NCI-H1436 treated with DMSO at 0.1 percent for 48 hours (cell line): Measurements from ENCODE around the gene BLTP3A.
"Not testable (repeated sequence)": the region's sequence is repeated elsewhere in the genome, so short reads cannot be mapped to it uniquely, and the experiment has no call there.

Source experiments
- DNase-seq: peaks from one replicate; lab custom pipeline; 2025; lab: John Stamatoyannopoulos, UW

Gene BLTP3A, protein sequence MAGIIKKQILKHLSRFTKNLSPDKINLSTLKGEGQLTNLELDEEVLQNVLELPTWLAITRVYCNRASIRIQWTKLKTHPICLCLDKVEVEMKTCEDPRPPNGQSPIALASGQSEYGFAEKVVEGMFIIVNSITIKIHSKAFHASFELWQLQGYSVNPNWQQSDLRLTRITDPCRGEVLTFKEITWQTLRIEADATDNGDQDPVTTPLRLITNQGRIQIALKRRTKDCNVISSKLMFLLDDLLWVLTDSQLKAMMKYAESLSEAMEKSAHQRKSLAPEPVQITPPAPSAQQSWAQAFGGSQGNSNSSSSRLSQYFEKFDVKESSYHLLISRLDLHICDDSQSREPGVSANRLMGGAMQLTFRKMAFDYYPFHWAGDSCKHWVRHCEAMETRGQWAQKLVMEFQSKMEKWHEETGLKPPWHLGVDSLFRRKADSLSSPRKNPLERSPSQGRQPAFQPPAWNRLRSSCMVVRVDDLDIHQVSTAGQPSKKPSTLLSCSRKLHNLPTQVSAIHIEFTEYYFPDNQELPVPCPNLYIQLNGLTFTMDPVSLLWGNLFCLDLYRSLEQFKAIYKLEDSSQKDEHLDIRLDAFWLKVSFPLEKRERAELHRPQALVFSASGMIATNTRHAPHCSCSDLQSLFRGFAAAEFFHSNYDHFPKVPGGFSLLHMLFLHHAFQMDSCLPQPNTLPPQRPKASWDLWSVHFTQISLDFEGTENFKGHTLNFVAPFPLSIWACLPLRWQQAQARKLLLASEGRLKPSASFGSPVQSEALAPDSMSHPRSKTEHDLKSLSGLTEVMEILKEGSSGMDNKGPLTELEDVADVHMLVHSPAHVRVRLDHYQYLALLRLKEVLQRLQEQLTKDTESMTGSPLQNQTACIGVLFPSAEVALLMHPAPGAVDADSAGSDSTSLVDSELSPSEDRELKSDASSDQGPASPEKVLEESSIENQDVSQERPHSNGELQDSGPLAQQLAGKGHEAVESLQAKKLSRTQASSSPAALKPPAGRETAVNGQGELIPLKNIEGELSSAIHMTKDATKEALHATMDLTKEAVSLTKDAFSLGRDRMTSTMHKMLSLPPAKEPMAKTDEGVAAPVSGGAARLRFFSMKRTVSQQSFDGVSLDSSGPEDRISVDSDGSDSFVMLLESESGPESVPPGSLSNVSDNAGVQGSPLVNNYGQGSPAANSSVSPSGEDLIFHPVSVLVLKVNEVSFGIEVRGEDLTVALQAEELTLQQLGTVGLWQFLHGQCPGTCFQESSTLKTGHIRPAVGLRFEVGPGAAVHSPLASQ (N-terminal part only)

DNA sequence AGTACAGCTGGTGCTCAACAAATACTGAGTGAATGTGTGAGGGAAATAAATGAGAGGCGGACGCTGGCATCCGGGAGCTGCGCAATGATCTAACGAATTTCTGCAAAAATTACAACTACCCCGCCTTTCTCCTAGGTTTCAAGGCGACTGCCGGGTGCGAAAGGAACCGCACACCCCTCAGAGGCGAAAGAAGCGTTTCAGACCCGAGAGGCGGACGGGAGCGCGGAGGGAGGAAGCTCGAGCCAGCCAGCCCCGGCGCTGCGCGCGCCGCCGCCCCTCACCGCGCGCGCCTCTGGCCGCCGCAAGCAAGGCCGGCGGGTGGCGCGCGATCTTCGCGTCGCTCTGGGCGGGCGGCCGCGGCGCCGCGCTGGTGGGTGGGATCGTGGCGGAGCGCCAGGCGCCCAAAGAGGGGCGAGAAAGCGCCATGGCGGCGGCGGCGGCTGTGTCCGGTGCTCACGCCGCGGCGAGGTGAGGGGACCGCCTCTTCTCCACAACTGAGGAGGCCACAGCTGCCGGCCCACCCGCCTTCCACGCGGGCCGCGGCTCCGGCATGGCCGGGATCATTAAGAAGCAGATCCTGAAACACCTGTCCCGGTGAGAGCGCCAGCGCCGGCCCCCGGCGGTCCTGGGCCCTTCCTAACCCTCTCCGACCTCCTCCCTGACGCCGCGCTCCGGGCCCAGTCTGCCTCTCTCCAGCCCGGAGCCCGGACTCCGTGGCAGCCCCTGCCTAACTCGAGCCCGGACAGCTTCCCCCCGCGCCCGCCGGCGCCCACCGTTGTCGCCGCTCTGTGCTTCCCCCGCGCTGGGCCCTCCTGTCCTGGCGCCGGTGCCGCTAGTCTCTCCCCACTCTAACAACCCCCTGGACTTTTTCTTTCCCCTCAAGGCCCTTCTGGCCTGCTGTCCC is at the start of gene BLTP3A:
Gene BLTP3A (plus strand): TSS at position 383 of the 904 bp plus-strand sequence. CDS start 168 bp downstream, at position 551.
- no peak for DNase-seq

DNA sequence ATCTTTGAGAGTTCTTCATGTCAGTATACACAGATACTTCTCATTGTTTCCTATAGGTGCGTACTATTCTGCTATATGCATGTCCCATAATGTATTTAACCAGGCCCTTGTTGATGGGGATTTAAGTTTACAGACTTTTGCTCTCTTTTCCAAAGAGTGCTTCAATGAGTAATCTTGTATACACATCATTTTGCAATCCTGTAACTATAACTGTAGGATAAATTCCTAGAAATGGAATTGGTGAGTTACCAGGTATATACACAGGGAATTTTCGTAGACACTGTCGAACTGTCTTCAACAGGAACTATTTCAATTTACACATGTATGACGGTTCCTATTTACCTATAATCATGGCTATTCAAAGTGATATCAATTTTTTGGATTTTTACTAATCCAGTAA is 49.8 kb upstream of the BLTP3A start:
- DNase-seq = no peak

DNA sequence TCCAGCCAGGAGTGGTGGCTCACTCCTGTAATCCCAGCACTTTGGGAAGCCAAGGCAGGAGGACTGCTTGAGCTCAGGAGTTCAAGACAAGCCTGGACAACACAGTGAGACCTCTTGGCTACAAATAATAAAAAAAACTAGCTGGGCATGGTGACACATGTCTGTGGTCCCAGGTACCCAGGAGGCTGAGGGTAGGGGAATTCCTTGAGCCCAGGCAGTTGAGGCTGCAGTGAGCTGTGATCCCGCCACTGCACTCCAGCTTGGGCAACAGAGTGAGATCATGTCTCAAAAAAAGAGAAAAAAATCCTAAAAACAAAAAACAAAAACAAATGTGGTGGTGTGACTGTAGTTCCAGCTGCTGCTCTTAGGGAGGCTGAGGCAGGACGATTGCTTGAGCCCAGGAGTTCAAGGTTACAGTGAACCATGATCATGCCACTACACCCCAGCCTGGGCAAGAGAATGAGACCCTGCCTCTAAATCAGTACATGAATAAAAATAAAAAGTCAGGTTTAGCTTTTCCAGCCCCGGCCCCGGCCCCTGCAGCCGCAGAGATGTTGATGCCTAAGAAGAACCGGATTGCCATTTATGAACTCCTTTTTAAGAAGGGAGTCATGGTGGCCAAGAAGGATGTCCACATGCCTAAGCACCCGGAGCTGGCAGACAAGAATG is 48.1 kb upstream of the BLTP3A start:
- no peak for DNase-seq

DNA sequence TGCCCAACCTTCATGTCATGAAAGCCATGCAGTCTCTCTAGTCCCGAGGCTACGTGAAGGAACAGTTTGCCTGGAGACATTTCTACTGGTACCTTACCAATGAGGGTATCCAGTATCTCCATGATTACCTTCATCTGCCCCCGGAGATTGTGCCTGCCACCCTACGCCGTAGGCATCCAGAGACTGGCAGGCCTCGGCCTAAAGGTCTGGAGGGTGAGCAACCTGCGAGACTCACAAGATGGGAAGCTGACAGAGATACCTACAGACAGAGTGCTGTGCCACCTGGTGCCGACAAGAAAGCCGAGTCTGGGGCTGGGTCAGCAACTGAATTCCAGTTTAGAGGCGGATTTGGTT is 47.6 kb upstream of the BLTP3A start:
- not testable (repeated sequence) for DNase-seq

DNA sequence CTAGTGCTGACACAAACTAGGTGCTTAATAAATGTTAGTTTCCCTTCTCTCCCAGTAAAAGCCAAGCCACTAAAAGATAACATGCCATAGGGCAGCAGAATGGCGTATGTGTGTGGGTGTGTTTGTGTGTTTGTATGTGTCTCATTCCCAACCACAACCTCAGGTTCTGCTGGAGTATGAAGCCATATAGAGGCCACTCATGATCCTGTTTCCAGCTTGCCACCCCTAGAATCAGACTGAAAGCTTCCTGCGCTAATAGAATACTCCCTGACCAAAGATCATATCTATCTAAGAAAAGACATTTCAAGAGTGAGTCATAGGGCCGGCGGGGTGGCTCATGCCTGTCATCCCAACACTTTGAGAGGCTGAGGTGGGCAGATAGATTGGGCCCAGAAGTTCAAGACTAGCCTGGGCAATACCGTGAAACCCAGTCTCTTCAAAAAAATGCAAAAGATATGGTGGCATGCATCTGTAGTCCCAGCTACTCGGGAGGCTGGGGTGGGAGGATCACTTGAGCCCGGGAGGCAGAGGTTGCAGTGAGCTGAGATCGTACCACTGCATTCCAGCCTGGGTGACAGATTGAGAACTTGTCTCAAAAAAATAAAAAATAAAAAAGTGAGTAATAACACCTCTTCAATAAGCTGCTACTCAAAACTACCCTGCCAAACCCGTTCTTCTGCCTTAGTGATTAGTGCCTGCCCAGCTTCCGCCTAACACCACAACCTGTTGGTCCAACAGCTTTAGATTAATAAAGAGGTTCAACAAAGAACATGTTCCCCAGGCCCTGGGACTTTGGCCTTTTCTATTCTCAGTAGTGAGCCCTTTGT is 46.4 kb upstream of the BLTP3A start:
- DNase-seq = no peak

DNA sequence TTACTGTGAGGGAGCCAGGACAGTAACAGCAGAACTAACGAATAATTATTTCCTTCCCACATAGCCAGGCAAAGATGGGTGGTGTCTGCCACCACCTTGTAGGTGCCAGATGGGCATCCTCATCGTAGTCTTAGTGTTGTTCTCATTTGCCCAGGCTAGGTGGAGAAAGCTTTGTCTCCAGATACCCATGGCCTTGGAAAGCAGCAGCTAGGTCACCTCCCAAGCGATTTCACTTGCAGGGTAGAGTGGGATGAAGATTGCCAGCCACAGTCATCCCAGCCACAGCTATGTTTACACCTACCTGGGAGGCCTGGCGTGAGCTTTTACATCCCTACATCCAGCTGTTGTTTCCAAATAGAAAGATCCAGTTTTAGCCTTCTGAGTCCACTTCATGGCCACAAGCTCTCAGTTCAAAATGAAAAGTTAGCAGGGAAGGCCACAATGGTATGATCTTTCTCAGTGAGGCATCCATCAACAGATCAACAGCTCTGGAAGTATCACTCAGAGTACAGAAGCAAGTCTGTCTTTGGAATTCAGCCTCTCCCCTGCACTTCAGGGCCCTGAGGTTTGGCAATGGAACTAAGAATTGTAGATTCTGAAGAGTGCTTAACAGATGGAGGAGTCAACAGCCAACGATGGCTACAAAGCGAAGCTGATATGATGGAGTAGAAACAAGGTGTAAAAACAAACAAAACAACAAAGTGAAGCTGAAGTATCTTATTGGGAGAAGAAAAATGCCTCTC is 45.6 kb upstream of the BLTP3A start:
- no peak for DNase-seq

DNA sequence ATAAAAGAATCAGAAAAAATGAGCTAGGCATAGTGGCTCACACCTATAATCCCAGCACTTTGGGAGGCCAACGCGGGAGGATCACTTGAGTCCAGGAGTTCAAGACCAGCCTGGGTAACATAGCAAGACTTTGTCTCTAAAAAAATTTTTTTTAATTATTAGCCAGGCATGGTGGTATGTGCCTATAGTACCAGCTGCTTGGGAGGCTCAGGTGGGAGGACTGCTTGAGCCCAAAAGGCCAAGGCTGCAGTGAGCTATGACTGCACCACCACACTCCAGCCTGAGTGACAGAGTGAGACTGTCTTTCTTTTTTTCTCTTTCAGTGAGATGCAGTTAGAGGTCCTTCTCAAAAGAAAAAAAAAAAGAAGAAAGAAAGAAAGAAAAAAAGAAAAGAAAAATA is 43.1 kb upstream of the BLTP3A start:
- DNase-seq = no peak

DNA sequence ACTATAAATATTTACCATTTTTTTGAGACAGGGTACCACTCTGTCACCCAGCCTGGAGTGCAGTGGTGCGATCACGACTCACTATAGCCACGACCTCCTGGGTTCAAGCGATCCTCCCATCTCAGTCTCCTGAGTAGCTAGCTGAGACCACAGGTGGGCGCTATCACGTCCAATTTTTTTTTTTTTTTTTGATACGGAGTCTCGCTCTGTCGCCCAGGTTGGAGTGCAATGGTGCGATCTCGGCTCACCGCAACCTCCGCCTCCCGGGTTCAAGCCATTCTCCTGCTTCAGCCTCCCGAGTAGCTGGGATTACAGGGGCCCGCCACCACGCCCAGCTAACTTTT is 35.4 kb upstream of the BLTP3A start:
- not testable (repeated sequence) for DNase-seq

DNA sequence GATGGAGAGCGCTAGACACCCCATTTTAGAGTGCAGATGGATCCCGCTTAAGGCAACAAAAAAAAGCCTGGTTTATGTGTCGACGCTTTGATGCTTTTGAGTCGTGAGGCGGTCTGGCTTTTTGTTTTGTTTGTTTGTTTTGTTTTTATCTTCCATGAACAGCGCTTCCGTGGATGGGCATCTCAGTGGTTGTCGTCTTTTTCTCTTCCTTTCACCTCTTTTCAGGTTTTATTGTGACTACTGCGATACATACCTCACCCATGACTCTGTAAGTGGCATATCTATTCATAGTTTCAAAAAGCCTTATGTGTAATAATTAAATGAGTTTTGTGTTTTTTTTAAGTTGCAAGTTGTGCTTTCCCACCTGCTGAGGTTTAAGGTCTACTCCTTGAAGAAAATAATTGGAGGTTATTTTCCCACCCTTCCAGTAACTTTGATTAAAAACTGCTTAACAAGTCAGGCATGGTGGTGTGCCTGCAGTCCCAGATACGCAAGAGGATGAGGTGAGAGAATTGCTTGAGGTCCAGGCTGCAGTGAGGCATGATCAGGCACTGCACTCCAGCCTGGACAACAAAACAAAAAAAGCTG is 34.1 kb upstream of the BLTP3A start:
- no peak for DNase-seq

DNA sequence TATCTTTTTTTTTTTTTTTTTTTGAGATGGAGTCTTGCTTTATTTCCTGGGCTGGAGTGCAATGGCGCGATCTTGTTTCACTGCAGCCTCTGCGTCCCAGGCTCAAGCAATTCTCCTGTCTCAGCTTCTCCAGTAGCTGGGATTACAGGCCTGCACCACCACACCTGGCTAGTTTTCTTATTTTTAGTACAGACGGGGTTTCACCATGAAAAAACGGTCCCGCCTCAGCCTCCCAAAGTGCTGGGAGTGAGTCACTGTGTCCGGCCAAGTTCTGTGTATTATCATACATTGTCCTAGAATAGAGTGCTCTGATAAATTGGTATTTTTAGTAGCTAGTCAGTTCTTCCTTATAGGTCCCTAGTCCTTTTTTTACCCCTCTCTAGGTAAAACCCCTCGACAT is 31.8 kb upstream of the BLTP3A start:
- no peak for DNase-seq

DNA sequence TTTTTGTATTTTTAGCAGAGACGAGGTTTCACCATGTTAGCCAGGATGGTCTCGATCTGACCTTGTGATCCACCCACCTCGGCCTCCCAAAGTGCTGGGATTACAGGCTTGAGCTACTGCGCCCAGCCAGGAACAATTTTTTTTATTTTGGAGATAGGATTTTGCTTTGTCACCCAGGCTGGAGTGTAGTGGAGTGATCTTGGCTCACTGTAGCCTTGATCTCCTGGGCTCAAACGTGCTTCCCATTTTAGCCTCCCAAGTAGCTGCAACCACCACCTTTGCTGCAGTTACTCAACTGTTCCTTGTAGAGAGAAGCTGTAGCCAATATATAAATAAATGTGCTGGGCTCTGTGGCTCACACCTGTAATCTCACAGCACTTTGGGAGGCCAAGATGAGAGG is 30.2 kb upstream of the BLTP3A start:
- not testable (repeated sequence) for DNase-seq

DNA sequence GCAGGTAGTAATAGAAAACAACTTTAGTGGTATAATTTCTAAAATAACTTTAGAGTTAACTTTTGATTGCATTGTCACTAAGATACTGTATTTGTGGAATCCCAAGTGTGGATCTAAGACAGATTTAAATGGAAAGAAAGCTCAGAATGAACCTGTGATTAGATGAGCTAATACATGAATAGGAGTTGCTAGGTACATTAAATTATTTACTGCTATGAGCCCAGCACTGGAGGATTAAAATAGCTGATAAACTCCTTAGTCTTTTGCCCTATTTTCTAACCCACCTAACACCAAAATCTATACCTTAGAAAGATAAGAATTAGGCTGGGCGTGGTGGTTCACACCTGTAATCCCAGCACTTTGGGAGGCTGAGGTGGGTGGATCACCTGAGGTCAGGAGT is 23.7 kb upstream of the BLTP3A start:
- no peak for DNase-seq

DNA sequence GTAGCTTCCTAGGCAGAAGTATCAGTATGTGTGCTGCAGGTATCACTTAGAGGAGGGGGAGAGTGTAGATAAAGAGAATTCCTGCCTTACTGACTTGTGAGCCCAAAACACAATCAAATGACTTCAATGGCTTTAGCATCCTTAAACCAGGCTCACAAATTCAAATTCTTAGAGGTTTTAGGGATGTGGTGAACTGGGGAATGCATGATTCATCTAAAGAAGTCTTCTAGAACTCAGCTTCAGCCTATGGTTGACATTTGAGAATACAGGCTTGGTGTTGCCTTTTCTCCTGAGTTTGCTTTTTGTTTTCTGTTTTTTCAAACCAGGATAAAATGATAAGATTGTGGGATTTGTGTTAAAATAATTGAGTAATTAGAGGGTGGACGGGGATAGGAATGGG is 20.2 kb upstream of the BLTP3A start:
- no peak for DNase-seq

DNA sequence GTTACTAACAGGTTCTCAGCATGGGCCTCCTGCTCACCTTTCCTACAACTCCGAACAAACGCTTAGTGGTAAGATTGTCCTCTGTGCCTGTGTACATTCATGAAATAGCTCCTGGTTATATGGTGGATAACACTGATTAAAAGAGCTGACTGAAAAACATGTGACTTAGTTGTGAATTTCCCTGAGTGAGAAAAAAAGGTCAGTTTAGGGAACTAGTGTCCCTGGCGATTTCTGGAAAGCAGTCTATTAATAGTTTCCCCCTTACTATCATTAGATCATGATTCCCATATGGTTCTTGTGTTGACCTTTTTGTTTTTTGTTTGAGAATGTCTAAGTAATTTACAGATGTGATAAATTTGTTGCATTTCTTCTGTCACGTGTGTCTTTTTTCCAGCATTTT is 18.9 kb upstream of the BLTP3A start:
- DNase-seq = no peak

DNA sequence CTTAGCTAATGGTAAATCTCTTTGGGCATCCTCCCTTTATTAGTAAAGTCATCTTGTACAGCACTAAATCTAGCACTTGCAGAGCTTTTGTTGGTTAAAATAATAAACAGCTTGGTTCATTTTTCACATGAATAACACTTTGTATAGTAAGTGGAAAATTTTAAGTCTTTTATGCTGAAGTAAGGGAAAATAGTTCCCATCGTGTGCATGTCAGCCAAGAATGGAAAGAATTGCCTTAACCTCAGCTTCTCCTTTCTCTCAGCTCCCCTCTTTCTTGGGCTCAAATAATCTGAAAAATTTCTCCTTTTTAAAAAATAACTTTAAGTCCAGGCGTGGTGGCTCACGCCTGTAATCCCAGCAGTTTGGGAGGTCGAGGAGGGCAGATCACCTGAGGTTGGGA is 18.0 kb upstream of the BLTP3A start:
- DNase-seq = no peak

DNA sequence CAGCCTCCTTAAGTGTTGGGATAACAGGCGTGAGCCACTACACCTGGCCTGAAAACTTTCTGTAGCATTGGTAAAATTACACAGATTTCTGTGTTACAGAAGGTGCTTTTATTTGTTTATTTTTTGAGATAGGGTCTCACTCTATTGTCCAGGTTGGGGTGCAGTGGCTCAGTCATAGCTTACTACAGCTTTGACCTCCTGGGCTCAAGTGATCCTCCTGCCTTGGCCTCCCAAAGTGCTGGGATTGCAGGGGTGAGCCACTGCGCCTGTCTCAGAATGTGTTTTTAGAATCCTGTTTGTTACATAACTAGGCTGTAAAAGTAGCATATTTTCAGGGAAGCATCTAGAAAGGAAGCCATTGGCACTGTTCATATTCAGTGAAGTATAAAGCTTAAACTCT is 16.9 kb upstream of the BLTP3A start:
- DNase-seq = no peak

DNA sequence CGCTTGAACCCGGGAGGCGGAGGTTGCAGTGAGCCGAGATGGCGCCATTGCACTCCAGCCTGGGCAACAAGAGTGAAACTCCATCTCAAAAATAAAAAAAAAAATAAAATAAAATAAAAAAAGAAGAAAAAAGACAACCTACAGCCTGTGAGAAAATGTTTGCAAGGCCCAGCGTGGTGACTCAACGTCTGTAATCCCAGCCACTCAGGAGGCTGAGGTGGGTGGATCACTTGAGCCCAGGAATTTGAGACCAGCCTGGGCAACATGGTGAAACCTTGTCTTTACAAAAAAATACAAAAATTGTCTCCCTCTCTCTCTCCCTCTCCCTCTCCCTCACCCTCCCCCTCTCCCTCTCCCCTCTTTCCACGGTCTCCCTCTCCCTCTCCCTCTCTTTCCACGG is 6.5 kb upstream of the BLTP3A start:
- not testable (repeated sequence) for DNase-seq

DNA sequence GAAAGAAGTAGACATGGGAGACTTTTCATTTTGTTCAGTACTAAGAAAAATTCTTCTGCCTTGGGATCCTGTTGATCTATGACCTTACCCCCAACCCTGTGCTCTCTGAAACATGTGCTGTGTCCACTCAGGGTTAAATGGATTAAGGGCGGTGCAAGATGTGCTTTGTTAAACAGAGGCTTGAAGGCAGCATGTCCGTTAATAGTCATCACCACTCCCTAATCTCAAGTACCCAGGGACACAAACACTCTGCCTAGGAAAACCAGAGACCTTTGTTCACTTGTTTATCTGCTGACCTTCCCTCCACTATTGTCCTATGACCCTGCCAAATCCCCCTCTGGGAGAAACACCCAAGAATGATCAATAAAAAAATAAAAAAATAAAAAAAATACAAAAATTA is 4.7 kb upstream of the BLTP3A start:
- not testable (repeated sequence) for DNase-seq

DNA sequence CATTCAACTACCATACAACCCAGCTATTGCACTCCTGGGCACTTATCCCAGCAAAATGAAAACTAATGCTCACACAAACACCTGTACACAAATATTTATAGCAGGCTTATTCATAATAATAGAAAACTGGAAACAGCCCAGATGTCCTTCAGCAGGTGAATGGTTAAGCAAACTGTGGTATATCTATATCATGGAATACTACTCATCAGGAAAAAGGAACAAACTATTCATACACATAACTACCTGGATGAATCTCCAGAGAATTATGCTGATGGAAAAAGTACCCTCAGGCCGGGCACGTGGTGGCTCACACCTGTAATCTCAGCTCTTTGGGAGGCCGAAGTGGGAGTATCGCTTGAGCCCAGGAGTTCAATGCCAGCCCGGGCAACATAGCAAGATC is 3.8 kb upstream of the BLTP3A start:
- no peak for DNase-seq
